ENCODE results near the gene RBMS1. TPM values are rescaled to one million over a fixed set of nuclear protein-coding genes. Genes with fewer than 3 reads are reported as not detected.

Gene RBMS1
- polyA plus RNA-seq, 1 donor (not counting 4 experiments of a cell fraction or from before 2014, with no cell fraction given): 89.1 TPM

GRCh38 chr2:160251569-160251968 is 242.0 kb downstream of the RBMS1 start:
- no peak for DNase-seq (ENCODE audit: low read depth, low spot score)
- Histone ChIP-seq H2AFZ (ENCODE audit: control insufficient read depth, low read length) (no peak overlapping the region), H3K9me1 (ENCODE audit: control insufficient read depth, extremely low read depth, insufficient read depth, low read length) (no peaks in the 10 kb centered on the region), H3K4me2 (ENCODE audit: control insufficient read depth, extremely low read depth, insufficient read depth, low read depth, low read length) (no peak overlapping the region), H3K27me3 (ENCODE audit: control insufficient read depth, extremely low read depth, insufficient read depth, low read length) (no peaks in the 10 kb centered on the region), H3K27ac (ENCODE audit: control insufficient read depth, insufficient read depth, low read length) (no peak overlapping the region), H3K36me3 (ENCODE audit: control insufficient read depth in 2 of 2, extremely low read depth in 1 of 2, insufficient read depth in 2 of 2, low read length in 2 of 2) (no peaks in the 10 kb centered on the region), H3K9ac (ENCODE audit: control insufficient read depth, extremely low read depth, insufficient read depth, low read length) (no peak overlapping the region), H3K4me3 (ENCODE audit: control insufficient read depth in 2 of 3, extremely low read depth in 1 of 3, insufficient read depth in 2 of 3, low read depth in 1 of 3, low read length in 3 of 3) (no peak overlapping the region), H4K20me1 (ENCODE audit: control insufficient read depth, extremely low read depth, insufficient read depth, low read length) (no peaks in the 10 kb centered on the region), H3K4me1 (ENCODE audit: control insufficient read depth, extremely low read depth, insufficient read depth, low read length) (peaks cover 22% of the 10 kb centered on the region), H3K79me2 (ENCODE audit: control insufficient read depth, insufficient read depth, low read length) (no peaks in the 10 kb centered on the region), H3K9me3 (ENCODE audit: control insufficient read depth, low read depth, low read length) (no peaks in the 10 kb centered on the region)
- TF ChIP-seq CTCF (optimal IDR thresholded peaks at IDR 0.05 in 1 of 3, IDR thresholded peaks at IDR 0.05 in 1 of 3, conservative IDR thresholded peaks at IDR 0.05 in 1 of 3; ENCODE audit: extremely low read depth in 1 of 3, insufficient read depth in 2 of 3, low read length in 3 of 3): no peak
- TF ChIP-seq EZH2 (IDR thresholded peaks at IDR 0.05; ENCODE audit: low read length): no peak
- FAIRE-seq: no peak
- dilution Hi-C loops (cut with MboI; ENCODE audit: extremely low pct_ligation_motif_present, low sequenced_read_pairs): no loop called here

GRCh38 chr2:160249876-160250275 is 243.7 kb downstream of the RBMS1 start:
- no peak overlapping the region for H3K9ac ChIP-seq (ENCODE audit: control insufficient read depth, extremely low read depth, insufficient read depth, low read length)
- no peaks in the 10 kb centered on the region for H3K79me2 ChIP-seq (ENCODE audit: control insufficient read depth, insufficient read depth, low read length)
- dilution Hi-C loops (cut with MboI; ENCODE audit: extremely low pct_ligation_motif_present, low sequenced_read_pairs): no loop called here
- no peaks in the 10 kb centered on the region for H3K27me3 ChIP-seq (ENCODE audit: control insufficient read depth, extremely low read depth, insufficient read depth, low read length)
- TF ChIP-seq CTCF (optimal IDR thresholded peaks at IDR 0.05 in 1 of 3, IDR thresholded peaks at IDR 0.05 in 1 of 3, conservative IDR thresholded peaks at IDR 0.05 in 1 of 3; ENCODE audit: extremely low read depth in 1 of 3, insufficient read depth in 2 of 3, low read length in 3 of 3) (no peak), EZH2 (IDR thresholded peaks at IDR 0.05; ENCODE audit: low read length) (no peak)
- DNase-seq (ENCODE audit: low read depth, low spot score): no peak
- H3K4me1 ChIP-seq (ENCODE audit: control insufficient read depth, extremely low read depth, insufficient read depth, low read length): peaks cover 21% of the 10 kb centered on the region
- no peaks in the 10 kb centered on the region for H3K9me3 ChIP-seq (ENCODE audit: control insufficient read depth, low read depth, low read length)
- H3K9me1 ChIP-seq (ENCODE audit: control insufficient read depth, extremely low read depth, insufficient read depth, low read length): no peaks in the 10 kb centered on the region
- no peak overlapping the region for H3K4me3 ChIP-seq (ENCODE audit: control insufficient read depth in 2 of 3, extremely low read depth in 1 of 3, insufficient read depth in 2 of 3, low read depth in 1 of 3, low read length in 3 of 3)
- H3K36me3 ChIP-seq (ENCODE audit: control insufficient read depth in 2 of 2, extremely low read depth in 1 of 2, insufficient read depth in 2 of 2, low read length in 2 of 2): no peaks in the 10 kb centered on the region
- no peak for FAIRE-seq
- no peak overlapping the region for H3K4me2 ChIP-seq (ENCODE audit: control insufficient read depth, extremely low read depth, insufficient read depth, low read depth, low read length)
- no peak overlapping the region for H2AFZ ChIP-seq (ENCODE audit: control insufficient read depth, low read length)
- no peak overlapping the region for H3K27ac ChIP-seq (ENCODE audit: control insufficient read depth, insufficient read depth, low read length)
- no peaks in the 10 kb centered on the region for H4K20me1 ChIP-seq (ENCODE audit: control insufficient read depth, extremely low read depth, insufficient read depth, low read length)

Data from keratinocyte (primary cell).